Activated naive CD4-positive, alpha-beta T cell treated with anti-CD3 and anti-CD28 coated beads, Interleukin-2, amount 50 U/mL, for 24 hours (primary cell): ENCODE measurements around the gene OSMR.

Experiments
- H3K27ac Mint-ChIP-seq: one replicate; pipeline ENCODE4 v1.8.0; 2021; ENCODE audit warnings: mild to moderate bottlenecking, mixed read lengths
- H3K27me3 Mint-ChIP-seq: one replicate; pipeline ENCODE4 v1.8.0; 2021; ENCODE audit warnings: mixed read lengths
- H3K36me3 Mint-ChIP-seq: one replicate; pipeline ENCODE4 v1.8.0; 2021; ENCODE audit warnings: mixed read lengths
- H3K4me1 Mint-ChIP-seq: one replicate; pipeline ENCODE4 v1.8.0; 2021; ENCODE audit warnings: mixed read lengths
- H3K4me3 Mint-ChIP-seq: one replicate; pipeline ENCODE4 v1.8.0; 2021; ENCODE audit warnings: mild to moderate bottlenecking, mixed read lengths
- H3K9me3 Mint-ChIP-seq: one replicate; pipeline ENCODE4 v1.8.0; 2021; ENCODE audit warnings: mixed read lengths

The OSMR gene

GRCh38 chr5:38923661-38924451 lies 78.0 kb downstream of the OSMR start:
- Mint-ChIP-seq H3K9me3 (no peaks in the 10 kb centered on the region), H3K36me3 (no peaks in the 10 kb centered on the region), H3K4me1 (no peaks in the 10 kb centered on the region), H3K4me3 (no peak overlapping the region), H3K27me3 (peaks cover 22% of the 10 kb centered on the region), H3K27ac (no peak overlapping the region)

- Mint-ChIP-seq H3K36me3 (no peaks in the 10 kb centered on the region), H3K4me1 (no peaks in the 10 kb centered on the region), H3K27me3 (peaks cover 15% of the 10 kb centered on the region), H3K4me3 (no peak overlapping the region), H3K27ac (no peak overlapping the region), H3K9me3 (no peaks in the 10 kb centered on the region)
These were observed 79.5 kb downstream of the OSMR start for GRCh38 chr5:38925154-38925925.

- Mint-ChIP-seq H3K27ac (no peak overlapping the region), H3K27me3 (peaks cover 14% of the 10 kb centered on the region), H3K4me1 (no peaks in the 10 kb centered on the region), H3K36me3 (no peaks in the 10 kb centered on the region), H3K9me3 (no peaks in the 10 kb centered on the region), H3K4me3 (no peak overlapping the region)
These were observed 80.3 kb downstream of the OSMR start for GRCh38 chr5:38926121-38926520.

- H3K4me1 Mint-ChIP-seq, result no peaks in the 10 kb centered on the region
- no peaks in the 10 kb centered on the region for H3K9me3 Mint-ChIP-seq
- H3K36me3 Mint-ChIP-seq, result no peaks in the 10 kb centered on the region
- H3K4me3 Mint-ChIP-seq, result no peak overlapping the region
- no peak overlapping the region for H3K27ac Mint-ChIP-seq
- H3K27me3 Mint-ChIP-seq, result peaks cover 12% of the 10 kb centered on the region
These were observed 81.7 kb downstream of the OSMR start for GRCh38 chr5:38927470-38927869.

GRCh38 chr5:38929838-38930237 lies 84.0 kb downstream of the OSMR start:
- no peaks in the 10 kb centered on the region for H3K9me3 Mint-ChIP-seq
- H3K27me3 Mint-ChIP-seq, result peaks cover 11% of the 10 kb centered on the region
- H3K27ac Mint-ChIP-seq, result no peak overlapping the region
- H3K36me3 Mint-ChIP-seq, result no peaks in the 10 kb centered on the region
- no peaks in the 10 kb centered on the region for H3K4me1 Mint-ChIP-seq
- no peak overlapping the region for H3K4me3 Mint-ChIP-seq

GRCh38 chr5:38931731-38932130 lies 85.9 kb downstream of the OSMR start:
- Mint-ChIP-seq H3K27ac (no peak overlapping the region), H3K9me3 (no peaks in the 10 kb centered on the region), H3K4me3 (no peak overlapping the region), H3K4me1 (no peaks in the 10 kb centered on the region), H3K36me3 (no peaks in the 10 kb centered on the region), H3K27me3 (peaks cover 9% of the 10 kb centered on the region)

GRCh38 chr5:38932854-38933408 lies 87.1 kb downstream of the OSMR start:
- no peaks in the 10 kb centered on the region for H3K4me1 Mint-ChIP-seq
- H3K9me3 Mint-ChIP-seq, result no peaks in the 10 kb centered on the region
- peaks cover 1% of the 10 kb centered on the region for H3K36me3 Mint-ChIP-seq
- H3K4me3 Mint-ChIP-seq, result no peak overlapping the region
- H3K27me3 Mint-ChIP-seq, result peaks cover 3% of the 10 kb centered on the region
- H3K27ac Mint-ChIP-seq, result no peak overlapping the region

GRCh38 chr5:38935437-38935836 lies 89.6 kb downstream of the OSMR start:
- no peaks in the 10 kb centered on the region for H3K9me3 Mint-ChIP-seq
- no peak overlapping the region for H3K27ac Mint-ChIP-seq
- no peaks in the 10 kb centered on the region for H3K27me3 Mint-ChIP-seq
- H3K4me1 Mint-ChIP-seq, result no peaks in the 10 kb centered on the region
- no peak overlapping the region for H3K4me3 Mint-ChIP-seq
- peaks cover 4% of the 10 kb centered on the region for H3K36me3 Mint-ChIP-seq

- H3K4me3 Mint-ChIP-seq, result no peak overlapping the region
These were observed 90.5 kb downstream of the OSMR start for GRCh38 chr5:38936269-38936668.

GRCh38 chr5:38938424-38938823 lies 92.6 kb downstream of the OSMR start:
- Mint-ChIP-seq H3K36me3 (peaks cover 10% of the 10 kb centered on the region), H3K4me3 (no peak overlapping the region), H3K27me3 (no peaks in the 10 kb centered on the region), H3K27ac (no peak overlapping the region), H3K4me1 (no peaks in the 10 kb centered on the region), H3K9me3 (no peaks in the 10 kb centered on the region)

More at GRCh38 chr5:38936269-38936668, 90.5 kb downstream of the OSMR start:
- H3K27me3 Mint-ChIP-seq, result no peaks in the 10 kb centered on the region
- no peak overlapping the region for H3K27ac Mint-ChIP-seq
- no peaks in the 10 kb centered on the region for H3K4me1 Mint-ChIP-seq
- no peaks in the 10 kb centered on the region for H3K9me3 Mint-ChIP-seq
- H3K36me3 Mint-ChIP-seq, result peaks cover 5% of the 10 kb centered on the region

- Mint-ChIP-seq H3K36me3 (peaks cover 10% of the 10 kb centered on the region), H3K27ac (no peak overlapping the region), H3K9me3 (no peaks in the 10 kb centered on the region), H3K4me1 (no peaks in the 10 kb centered on the region), H3K27me3 (no peaks in the 10 kb centered on the region), H3K4me3 (no peak overlapping the region)
These were observed 93.2 kb downstream of the OSMR start for GRCh38 chr5:38938973-38939372.

- Mint-ChIP-seq H3K4me1 (no peaks in the 10 kb centered on the region), H3K27me3 (no peaks in the 10 kb centered on the region), H3K27ac (no peak overlapping the region), H3K4me3 (no peak overlapping the region), H3K9me3 (no peaks in the 10 kb centered on the region), H3K36me3 (peaks cover 10% of the 10 kb centered on the region)
These were observed 94.5 kb downstream of the OSMR start for GRCh38 chr5:38940230-38940858.

GRCh38 chr5:38941912-38942311 lies 96.1 kb downstream of the OSMR start:
- Mint-ChIP-seq H3K27ac (no peak overlapping the region), H3K4me1 (no peaks in the 10 kb centered on the region), H3K36me3 (peaks cover 13% of the 10 kb centered on the region), H3K27me3 (no peaks in the 10 kb centered on the region), H3K9me3 (no peaks in the 10 kb centered on the region), H3K4me3 (no peak overlapping the region)

- Mint-ChIP-seq H3K27me3 (no peaks in the 10 kb centered on the region), H3K36me3 (peaks cover 12% of the 10 kb centered on the region), H3K4me3 (no peak overlapping the region), H3K27ac (no peak overlapping the region), H3K9me3 (no peaks in the 10 kb centered on the region), H3K4me1 (no peaks in the 10 kb centered on the region)
These were observed 98.5 kb downstream of the OSMR start for GRCh38 chr5:38944282-38944681.

- Mint-ChIP-seq H3K27ac (no peak overlapping the region), H3K4me1 (no peaks in the 10 kb centered on the region), H3K9me3 (no peaks in the 10 kb centered on the region), H3K4me3 (no peak overlapping the region), H3K36me3 (peaks cover 7% of the 10 kb centered on the region), H3K27me3 (no peaks in the 10 kb centered on the region)
These were observed 102.7 kb downstream of the OSMR start for GRCh38 chr5:38948501-38948900.
